Activated B cell treated with CpG ODN at 0.5 μM for 24 hours (primary cell): ENCODE results near the gene CEP83. TPM values are rescaled to one million over a fixed set of nuclear protein-coding genes. Genes with fewer than 3 reads are reported as not detected.

Source experiments
- ATAC-seq: fragments of 200-7000 bp; cut with Tn5 transposase; one replicate; pipeline ENCODE4 v1.10.0; 2021; ENCODE audit warnings: low read depth, mild to moderate bottlenecking, moderate library complexity
- CTCF ChIA-PET: fragments of 350-600 bp; sonication (Branson Sonifier 250); formaldehyde crosslinking; loops from one replicate; lab custom pipeline; 2021; ENCODE audit warnings: antibody characterized with exemption; lab: Charles Lee
- POLR2A ChIA-PET: fragments of 350-600 bp; sonication (Branson Sonifier 250); formaldehyde crosslinking; loops from one replicate; lab custom pipeline; 2021; ENCODE audit warnings: antibody characterized with exemption; lab: Charles Lee
- DNase-seq: peaks from one replicate; pipeline ENCODE4 v3.0.0; 2022
- H3K27ac Mint-ChIP-seq: one replicate; pipeline ENCODE4 v1.8.0; 2020; ENCODE audit warnings: mixed read lengths
- H3K27me3 Mint-ChIP-seq: one replicate; pipeline ENCODE4 v1.8.0; 2021; ENCODE audit warnings: mixed read lengths
- H3K36me3 Mint-ChIP-seq: one replicate; pipeline ENCODE4 v1.8.0; 2021; ENCODE audit warnings: low read depth, mixed read lengths
- H3K4me1 Mint-ChIP-seq: one replicate; pipeline ENCODE4 v1.8.0; 2021; ENCODE audit warnings: mixed read lengths
- H3K4me3 Mint-ChIP-seq: one replicate; pipeline ENCODE4 v1.8.0; 2020; ENCODE audit warnings: mild to moderate bottlenecking, mixed read lengths
- H3K9me3 Mint-ChIP-seq: one replicate; pipeline ENCODE4 v1.8.0; 2020; ENCODE audit warnings: mixed read lengths
- CTCF ChIP-seq: fragments of 200-600 bp; IDR thresholded peaks from one replicate; pipeline ENCODE4 v1.8.0; 2022; ENCODE audit warnings: antibody characterized with exemption, mild to moderate bottlenecking
- intact Hi-C: fragments of 100-400 bp; cut with micrococcal nuclease; formaldehyde crosslinking; loops from one replicate; pipeline ENCODE4 v1.15.1; 2024
- total RNA-seq: library from RNA; stranded (reverse); gene quantifications from 2 replicates; pipeline ENCODE4 v1.2.3, GENCODE V29; 2022

Gene CEP83
- total RNA-seq, 1 donor from 2014 or later = 36.9 TPM

GRCh38 chr12:94500831-94501567, 41.3 kb upstream of the CEP83 start:
- Mint-ChIP-seq H3K36me3 (no peaks in the 10 kb centered on the region), H3K4me1 (no peaks in the 10 kb centered on the region), H3K4me3 (no peak overlapping the region), H3K27me3 (peaks cover 4% of the 10 kb centered on the region), H3K9me3 (peaks cover 13% of the 10 kb centered on the region), H3K27ac (no peak overlapping the region)
- intact Hi-C loops = no loop called here
- DNase-seq = no peak
- ChIA-PET CTCF (no interaction called here), POLR2A (no interaction called here)
- TF ChIP-seq CTCF = no peak
- ATAC-seq = no peak

GRCh38 chr12:94498698-94499097, 39.0 kb upstream of the CEP83 start:
- DNase-seq (no peak), ATAC-seq (no peak)
- no peaks in the 10 kb centered on the region for H3K4me1 Mint-ChIP-seq
- H3K4me3 Mint-ChIP-seq = no peak overlapping the region
- intact Hi-C loops = no loop called here
- ChIA-PET POLR2A (interaction anchor here (1.6 kb wide), 1 partner anchor 9 kb away, joined by 4 read pairs; no protein-coding TSS in a partner anchor), CTCF (no interaction called here)
- no peak for TF ChIP-seq CTCF
- H3K36me3 Mint-ChIP-seq = no peaks in the 10 kb centered on the region
- H3K9me3 Mint-ChIP-seq = peaks cover 13% of the 10 kb centered on the region
- peaks cover 4% of the 10 kb centered on the region for H3K27me3 Mint-ChIP-seq
- no peak overlapping the region for H3K27ac Mint-ChIP-seq

GRCh38 chr12:94498073-94498472, 38.4 kb upstream of the CEP83 start:
- Mint-ChIP-seq H3K4me3 (no peak overlapping the region), H3K36me3 (no peaks in the 10 kb centered on the region), H3K4me1 (no peaks in the 10 kb centered on the region), H3K9me3 (peaks cover 12% of the 10 kb centered on the region), H3K27ac (no peak overlapping the region), H3K27me3 (peaks cover 4% of the 10 kb centered on the region)
- no peak for TF ChIP-seq CTCF
- no peak for ATAC-seq
- DNase-seq = no peak
- intact Hi-C loops = no loop called here
- POLR2A ChIA-PET = interaction anchor here (1.6 kb wide), 1 partner anchor 9 kb away, joined by 4 read pairs; no protein-coding TSS in a partner anchor
- CTCF ChIA-PET = interaction anchor here (1.0 kb wide), 1 partner anchor 8 kb away, joined by 3 read pairs; no protein-coding TSS in a partner anchor

- Mint-ChIP-seq H3K27me3 (peaks cover 4% of the 10 kb centered on the region), H3K4me3 (no peak overlapping the region), H3K9me3 (peaks cover 4% of the 10 kb centered on the region), H3K36me3 (no peaks in the 10 kb centered on the region), H3K4me1 (no peaks in the 10 kb centered on the region), H3K27ac (no peak overlapping the region)
- no peak for ATAC-seq
- no peak for TF ChIP-seq CTCF
- CTCF ChIA-PET = no interaction called here
- POLR2A ChIA-PET = no interaction called here
- intact Hi-C loops = no loop called here
- DNase-seq = no peak
Measured at GRCh38 chr12:94495445-94496115, 35.9 kb upstream of the CEP83 start.

- TF ChIP-seq CTCF = no peak
- peaks cover 15% of the 10 kb centered on the region for H3K4me1 Mint-ChIP-seq
- H3K9me3 Mint-ChIP-seq = no peaks in the 10 kb centered on the region
- intact Hi-C loops = no loop called here
- no peaks in the 10 kb centered on the region for H3K36me3 Mint-ChIP-seq
- no peak for ATAC-seq
- no peaks in the 10 kb centered on the region for H3K27me3 Mint-ChIP-seq
- CTCF ChIA-PET = interaction anchor here (0.8 kb wide), 1 partner anchor 1709 kb away, joined by 3 read pairs; no protein-coding TSS in a partner anchor
- H3K27ac Mint-ChIP-seq = no peak overlapping the region
- H3K4me3 Mint-ChIP-seq = no peak overlapping the region
- no peak for DNase-seq
- POLR2A ChIA-PET = no interaction called here
Measured at GRCh38 chr12:94491489-94491888, 31.8 kb upstream of the CEP83 start.
